GM18873 (cell line): Measurements from ENCODE around the gene RBM15B.

ENCODE experiments used
- ATAC-seq: cut with Tn5 transposase; IDR thresholded peaks from one replicate; pipeline ENCODE4 v1.9.1; 2021; ENCODE audit warnings: mild to moderate bottlenecking, moderate library complexity, moderate number of reproducible peaks; ENCODE audit not compliant: unreplicated experiment, low FRiP score

Gene RBM15B

DNA sequence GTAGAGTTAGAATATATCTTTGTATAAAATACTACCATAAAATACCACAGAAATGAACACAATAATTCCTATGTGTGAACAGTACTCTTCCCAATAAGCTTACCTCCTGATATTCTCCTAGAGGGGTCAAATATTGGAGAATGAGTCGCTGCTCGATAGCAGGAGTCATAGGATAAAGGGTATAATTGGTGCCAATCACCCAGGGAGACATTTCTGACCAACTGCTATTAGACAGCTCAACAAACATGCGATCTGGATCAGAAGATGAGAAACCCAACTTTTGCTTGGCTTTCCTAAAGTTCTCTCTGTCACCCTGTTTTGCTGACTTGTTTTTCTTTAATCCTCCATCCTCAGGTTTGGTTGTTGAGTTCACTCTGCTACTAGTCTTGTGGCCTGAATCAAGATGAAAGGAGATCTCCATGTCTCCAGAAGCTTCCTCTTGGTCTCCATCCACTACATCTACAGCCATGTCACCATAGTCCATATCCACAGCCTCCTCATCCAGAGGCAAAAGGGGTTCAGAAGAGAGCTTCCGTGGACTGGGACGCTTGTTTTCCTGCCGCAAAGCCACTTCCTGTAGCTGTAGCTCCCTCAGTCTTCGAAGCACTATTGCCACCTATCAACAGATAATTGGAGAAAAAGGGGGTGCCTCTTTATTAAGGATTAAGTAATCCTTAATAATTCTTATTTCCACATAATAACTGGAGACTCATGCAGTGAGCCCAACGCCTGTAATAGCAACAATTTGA lies 50.4 kb downstream of the RBM15B start:
- ATAC-seq: no peak

GRCh38 chr3:51445544-51446280 lies 54.6 kb downstream of the RBM15B start:
- ATAC-seq: no peak
